GM18507 (cell line): ENCODE results near the gene COL3A1.

Source experiments
- DNase-seq: peaks from one replicate; pipeline ENCODE4 v3.0.0; 2011; ENCODE audit warnings: low read depth; ENCODE audit not compliant: insufficient read length; ENCODE audit errors: extremely low spot score
- FAIRE-seq: peaks from 2 replicates; lab custom pipeline; 2011; peaks lifted over from hg19 to GRCh38; lab: Jason Lieb, UNC

COL3A1 gene

DNA sequence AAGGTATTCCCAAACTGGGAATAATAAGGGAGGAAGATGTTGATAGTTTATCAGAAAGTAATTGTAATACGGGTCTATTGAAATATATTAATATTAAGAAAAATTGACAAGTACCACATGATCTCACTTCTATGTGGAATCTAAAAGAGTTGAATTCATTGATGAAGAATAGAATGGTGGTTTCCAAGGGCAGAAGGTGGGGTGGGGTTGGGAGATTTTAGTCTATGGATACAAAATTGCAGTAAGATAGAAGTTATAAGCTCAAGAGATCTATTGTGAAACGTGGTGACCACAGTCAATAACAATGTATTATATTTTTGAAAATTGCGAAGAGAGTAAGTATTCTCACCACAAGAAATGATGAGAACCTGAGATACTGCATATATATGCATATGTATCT, 38.9 kb downstream of the COL3A1 start:
- DNase-seq (no peak), FAIRE-seq (no peak)

DNA sequence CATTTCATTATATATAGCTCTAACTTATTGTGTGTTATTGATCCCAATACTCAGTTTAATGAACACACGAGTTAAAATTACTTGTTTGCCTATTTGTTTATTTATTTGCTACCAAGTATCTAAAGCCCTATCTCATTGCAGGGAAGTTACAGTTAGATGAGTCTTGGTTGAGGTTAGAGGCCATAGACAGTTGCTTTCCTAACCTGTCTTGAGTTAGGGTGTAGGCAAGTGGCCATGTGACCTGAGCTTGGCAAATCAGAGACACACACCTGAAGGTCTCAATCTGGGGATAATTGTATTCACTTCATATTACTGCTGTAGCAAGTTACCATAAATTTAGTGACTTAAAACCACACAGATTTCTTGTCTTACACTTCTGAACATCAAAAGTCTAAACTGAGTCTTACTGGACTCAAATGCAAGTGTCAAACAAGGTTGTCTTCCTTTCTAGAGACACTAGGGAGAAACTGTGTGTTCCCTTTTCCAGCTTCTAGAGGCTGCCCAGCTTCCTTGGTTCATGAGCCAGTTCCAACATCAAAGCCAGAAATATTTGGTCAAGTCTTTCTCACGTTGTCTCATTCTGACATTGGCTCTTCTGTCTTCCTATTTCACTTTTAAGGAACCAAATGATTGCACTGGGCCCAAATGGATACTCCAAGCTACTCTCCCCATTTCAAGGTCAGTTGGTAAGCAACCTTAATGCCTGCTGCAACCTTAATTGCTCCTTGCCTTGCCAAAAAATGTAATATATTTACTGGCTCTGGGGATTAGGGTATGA, 39.7 kb downstream of the COL3A1 start:
- DNase-seq (no peak), FAIRE-seq (no peak)

DNA sequence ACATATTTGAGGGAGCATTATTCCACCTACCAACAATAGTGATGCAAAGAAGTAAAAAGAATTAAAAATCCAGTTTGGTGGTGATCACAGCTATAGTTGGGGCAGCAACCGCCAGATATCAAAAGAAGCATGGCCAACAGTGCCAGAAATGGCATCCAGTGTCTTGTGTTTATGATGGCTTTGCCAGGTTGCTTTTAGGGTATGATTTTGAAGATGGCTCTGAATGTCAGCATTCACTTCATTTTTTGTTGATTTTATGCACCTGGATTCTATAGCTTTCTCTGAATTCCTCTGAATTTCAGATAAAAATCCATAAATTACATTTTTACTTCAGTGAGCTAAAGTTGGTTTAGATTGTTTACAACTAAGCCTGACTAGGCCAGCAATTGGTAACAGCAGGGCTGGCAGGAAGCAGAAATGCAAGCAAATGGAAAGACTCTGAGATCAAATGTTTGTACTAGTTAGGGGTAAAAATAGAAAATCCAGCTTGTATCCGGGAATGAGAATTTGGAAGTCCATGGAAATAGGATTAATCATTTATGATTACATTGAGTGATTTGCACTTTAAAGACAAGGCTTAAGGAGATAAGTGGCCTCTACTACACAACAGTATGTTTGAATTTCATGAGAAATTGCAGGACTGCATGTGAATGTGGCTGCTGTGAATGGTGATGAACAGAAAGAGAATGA, 40.4 kb downstream of the COL3A1 start:
- FAIRE-seq (no peak), DNase-seq (no peak)

DNA sequence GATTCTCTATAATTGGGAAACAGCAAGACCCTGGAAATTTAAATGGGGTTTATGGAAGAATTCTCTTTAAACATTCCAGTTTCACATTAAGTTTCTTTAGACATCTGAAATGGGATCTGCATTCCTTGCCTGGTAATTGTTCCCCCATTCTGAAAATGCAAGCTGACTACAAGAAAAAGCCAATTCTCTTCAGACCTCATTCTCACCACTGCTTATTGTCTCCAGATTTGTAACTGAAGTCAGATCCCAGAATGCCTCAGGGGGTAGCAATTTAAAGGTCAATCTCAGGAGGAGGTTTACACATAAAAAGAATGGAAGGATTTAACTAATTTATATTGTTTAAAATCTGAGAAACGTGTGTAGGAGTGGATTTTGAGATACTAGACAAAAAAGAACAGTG, 41.2 kb downstream of the COL3A1 start:
- FAIRE-seq (no peak), DNase-seq (no peak)

DNA sequence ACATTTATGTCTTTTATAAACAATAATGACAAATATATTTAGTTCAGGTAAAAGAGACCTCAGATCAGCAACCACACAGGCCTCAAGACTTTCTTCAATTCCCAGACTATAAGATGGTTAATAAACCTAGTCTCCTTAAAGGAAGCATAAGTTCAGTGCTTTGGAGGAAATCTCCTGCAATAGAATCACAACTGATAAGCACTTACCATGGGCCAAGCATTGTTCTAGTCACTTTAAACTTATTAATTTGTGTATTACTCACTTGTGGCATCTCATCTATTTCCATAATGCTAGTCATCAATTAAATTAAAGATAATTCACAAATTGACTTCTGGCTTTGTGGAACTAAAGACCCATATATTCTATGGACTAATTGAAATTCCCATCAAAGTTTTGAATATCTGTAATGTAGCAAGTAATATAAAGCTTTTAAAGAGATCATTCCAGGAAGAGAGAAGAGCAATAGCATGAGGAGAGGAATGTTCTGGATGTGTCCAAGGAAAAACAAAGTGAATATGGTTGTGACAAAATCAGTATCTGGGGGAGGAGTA, 42.2 kb downstream of the COL3A1 start:
- no peak for FAIRE-seq
- DNase-seq, result no peak

DNA sequence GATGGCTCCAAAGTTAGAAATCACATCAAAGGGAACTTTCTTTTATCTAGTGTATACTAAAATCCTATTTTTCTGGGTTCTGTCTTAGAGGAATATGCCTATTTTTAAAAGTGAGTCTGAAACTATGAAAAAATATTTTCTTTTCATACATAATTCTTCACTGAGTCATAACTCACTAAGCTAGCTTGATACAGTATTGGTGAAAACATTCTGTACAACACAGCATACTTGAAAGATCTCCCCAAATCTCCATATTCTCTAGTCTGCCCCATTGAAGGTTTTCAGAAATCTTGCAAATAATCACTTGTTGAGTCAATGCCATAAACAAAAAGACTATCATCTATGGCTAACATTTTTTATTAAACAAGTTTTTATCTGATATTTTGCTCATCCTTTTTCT, 44.5 kb downstream of the COL3A1 start:
- FAIRE-seq (no peak), DNase-seq (no peak)

DNA sequence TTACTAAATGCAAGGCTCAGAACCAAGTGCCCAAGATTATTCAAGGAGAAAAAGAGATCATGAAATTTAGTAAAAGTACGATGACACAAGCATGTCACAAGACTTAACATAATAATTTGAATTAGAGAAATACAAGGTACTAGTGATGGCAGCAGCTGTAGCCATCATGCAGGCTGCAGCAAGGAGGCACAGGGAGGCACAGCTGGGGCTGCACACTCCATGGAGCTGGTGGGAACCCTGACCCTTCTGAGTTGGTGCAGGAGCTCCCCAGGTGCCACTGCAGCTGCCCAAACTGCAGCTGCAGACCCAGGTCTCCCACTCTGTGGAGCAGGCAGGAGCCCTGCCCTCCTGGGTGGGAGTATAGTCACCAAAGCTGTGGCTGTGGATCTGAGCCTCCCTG, 46.0 kb downstream of the COL3A1 start:
- FAIRE-seq (no peak), DNase-seq (no peak)

DNA sequence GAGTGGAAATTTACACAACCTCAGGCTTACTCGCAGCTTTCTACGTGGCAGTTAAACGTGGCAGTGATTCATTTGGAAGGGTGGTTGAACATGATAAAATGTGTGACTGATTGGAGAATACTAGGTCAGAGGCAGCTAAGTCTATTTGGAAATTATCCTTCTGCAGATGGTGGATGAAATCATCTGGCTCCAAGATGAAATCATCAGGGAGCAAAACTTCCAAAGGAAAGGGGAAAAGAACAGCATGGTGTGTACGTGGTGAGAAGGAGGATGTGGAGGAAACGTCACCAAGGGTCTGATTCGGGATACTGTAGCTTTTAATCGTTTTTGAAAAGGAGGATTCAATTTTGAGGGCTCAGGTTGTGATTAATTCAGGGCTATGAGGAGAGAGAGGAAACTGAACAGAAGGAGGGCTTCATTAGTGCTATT, 47.9 kb downstream of the COL3A1 start:
- FAIRE-seq (no peak), DNase-seq (no peak)

DNA sequence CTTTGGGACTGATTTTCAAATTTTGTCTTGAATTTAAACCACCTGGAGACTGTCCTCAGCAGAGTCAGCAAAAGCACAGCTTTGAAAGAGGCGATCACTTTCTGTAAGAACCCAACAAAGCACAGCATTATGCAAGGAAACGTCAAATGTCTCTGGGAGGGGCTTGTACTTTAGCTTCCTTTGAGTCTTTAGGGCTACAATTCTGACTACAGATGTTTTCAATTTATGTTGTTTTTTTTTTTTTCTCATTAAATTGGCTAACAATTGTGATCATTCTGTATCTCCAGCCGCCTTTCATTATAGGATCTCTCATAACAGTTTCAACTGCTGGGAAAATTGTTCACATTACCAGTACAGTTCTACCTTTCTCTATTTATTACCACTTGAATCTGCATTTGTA, 48.3 kb downstream of the COL3A1 start:
- no peak for FAIRE-seq
- DNase-seq, result no peak

DNA sequence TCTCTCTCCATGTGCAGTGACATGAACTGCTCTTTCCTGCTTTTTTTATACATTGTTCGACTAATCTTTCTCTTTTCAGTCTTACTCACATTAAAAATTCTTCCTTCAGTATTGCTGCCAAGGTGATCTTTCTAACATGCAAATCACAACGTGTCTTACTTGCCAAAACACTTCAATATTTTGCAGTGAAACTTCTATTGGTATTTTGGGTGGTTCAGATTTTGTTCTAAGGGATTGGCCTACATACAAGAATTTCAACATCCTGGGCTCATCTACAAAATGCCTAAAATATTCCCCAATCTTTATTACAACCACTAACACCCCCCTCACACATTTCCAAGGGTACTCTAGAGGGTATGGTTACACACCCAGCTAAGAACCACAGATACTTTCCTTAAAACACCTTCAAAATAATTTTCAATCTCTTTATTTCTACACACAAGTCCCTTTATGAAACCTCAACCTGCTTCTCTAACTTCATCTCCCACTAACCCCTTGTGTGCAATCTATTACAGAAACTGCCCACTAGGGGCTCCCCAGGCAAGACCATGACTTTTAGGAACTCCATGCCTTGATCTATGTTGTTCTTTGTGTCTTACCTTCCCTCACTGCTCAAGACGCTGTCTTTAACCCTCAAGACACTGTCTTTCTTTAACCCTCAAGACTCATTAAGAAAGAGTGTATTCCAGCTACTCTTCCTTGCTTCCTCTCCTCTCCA, 50.9 kb downstream of the COL3A1 start:
- FAIRE-seq (no peak), DNase-seq (no peak)

DNA sequence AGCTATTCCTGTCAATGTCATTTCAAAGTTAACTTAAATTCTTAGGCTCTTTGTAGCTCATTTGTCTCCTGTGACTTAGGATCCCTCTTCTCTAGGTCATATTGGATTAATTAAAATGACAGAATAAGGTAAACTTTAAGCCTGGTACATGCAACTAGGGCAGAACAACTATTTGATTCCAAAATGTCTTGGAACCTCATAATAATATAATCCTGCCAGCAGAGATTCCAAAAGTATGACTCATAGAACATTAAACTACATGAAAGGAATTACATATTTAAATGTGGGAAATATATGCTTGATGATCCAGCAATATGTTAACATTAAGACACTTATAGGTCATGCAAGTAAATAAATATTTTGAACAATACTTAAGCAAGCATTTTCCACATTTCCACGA, 63.3 kb downstream of the COL3A1 start:
- no peak for FAIRE-seq
- DNase-seq, result no peak

DNA sequence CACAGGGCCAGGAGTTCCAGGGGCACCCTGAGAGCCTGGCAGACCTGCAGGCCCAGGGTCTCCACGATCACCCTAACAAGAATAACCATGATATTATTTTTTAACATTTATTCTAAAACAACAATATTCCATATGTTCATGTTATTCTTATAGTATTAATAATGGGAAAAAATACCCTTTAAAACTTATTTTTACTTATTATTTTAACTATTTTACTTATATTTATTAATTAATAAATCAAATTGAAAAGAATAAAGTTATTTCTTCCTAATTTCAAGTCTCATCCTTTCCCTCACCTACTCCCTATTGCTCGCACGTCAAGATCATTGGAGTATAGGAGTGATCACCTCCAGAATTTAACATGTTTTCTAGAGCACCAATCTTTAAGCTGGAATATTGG, 71.7 kb downstream of the COL3A1 start:
- no peak for FAIRE-seq
- DNase-seq, result no peak

DNA sequence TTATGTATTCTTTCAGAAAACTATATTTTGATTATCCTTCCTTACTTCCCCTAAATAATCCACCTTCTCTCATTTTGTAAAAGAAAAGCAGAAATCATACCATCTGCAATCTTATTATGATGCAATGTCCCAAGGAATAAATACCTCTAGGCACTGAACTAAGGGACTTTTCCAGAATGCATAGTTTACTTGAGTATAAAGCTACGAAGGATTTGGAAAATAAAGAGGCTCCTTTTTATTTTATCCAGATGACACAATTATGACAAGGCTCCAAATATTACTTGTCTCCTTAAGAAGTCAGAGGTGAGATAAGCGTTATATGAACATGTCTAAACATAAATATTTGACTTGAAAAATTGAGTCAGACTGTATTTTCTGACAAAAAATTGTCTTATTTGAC, 72.1 kb downstream of the COL3A1 start:
- no peak for FAIRE-seq

DNA sequence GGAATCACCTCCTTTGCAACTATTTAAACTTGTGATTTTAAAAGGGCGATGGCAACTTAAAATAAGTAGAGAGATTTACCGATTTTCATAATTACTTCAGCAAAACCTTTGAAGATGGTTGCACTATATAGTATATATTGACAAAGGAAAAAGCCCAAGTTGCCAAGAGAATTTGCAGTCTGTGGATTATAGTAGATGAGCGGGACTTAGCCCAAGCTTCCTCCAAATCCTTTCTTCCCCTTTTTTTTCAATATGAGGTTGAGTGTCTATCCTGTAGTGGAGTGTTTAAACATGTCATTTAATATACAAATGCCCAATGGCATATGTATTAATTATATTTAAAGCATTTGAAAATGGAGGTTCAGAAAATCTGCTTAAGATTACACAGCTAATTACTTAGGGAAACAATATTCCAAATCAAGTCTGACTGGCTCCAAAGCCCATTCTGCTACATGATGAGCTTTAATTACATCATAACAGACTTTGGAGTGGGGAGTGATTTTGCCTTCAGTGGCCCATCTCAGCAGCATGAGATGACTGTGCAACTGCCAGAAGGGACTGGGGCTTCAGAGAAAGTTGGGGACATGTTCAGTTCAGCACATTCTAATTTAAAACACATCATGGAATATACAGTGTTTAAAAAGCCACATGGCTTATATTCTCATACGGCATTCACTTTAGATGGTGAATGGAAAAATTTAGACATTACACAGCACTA, 73.2 kb downstream of the COL3A1 start:
- DNase-seq (no peak), FAIRE-seq (no peak)

More for the DNA sequence above, 72.1 kb downstream of the COL3A1 start:
- no peak for DNase-seq

DNA sequence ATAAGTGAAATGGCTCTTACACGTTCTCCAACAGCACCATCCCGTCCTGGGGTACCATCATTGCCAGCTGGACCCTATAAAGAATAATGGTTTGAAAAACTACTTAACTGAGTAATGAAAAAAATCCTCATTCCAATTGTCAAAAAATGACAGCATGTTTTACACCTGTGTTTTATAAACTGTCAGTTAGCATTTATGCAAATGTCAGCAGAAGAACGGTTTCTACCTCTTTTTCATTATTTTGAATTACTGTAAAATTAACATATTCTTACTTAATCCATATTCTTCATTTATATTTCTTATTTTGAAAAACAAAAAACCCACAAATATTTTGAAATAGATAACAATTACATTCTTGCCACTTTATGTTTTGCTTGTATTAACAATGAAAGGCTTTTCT, 74.0 kb downstream of the COL3A1 start:
- FAIRE-seq (no peak), DNase-seq (no peak)

DNA sequence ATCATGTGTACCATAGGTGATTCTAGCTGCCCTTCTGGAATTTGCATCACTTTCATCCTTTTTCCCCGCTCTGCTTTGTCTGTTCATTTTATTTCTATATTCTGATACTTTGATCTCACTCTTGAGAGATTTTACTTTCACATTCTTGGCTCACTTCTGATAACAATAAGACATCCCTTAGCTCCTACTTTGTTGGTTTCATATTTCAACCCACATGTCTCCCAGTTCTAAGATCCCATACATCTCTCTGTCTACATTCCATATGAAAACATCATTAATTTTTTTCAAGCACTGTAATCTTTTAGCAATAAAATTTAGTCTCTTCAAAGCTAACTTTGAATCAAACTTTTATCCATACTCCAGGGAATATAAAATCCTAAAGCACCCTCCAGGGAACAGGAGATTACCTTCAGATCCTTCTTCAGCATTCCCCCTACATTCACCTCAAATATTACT, 75.6 kb downstream of the COL3A1 start:
- no peak for FAIRE-seq
- no peak for DNase-seq

DNA sequence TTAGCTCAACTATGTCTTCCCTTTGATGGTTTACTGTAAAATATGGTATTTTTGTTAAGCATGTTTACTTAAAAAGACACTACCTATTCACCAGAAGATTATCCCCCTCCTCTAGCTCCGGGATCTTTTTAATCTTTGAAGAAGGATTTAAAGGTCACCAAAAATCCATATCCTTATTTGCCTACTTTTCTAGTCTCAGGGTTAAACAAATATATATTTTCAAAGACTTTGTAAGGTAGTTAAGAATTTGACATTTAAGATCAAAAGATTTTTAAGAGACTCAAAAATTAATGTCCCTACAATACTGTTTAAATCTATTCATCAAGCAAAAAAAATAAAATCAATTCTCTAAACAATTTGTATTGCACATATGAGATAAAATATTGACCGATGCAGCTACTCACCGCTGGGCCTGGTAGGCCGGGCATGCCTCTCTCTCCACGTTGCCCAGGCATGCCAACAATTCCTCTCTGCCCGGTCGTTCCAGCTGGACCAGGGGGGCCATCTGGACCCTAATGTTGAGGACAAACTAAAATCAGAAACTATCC, 76.1 kb downstream of the COL3A1 start:
- no peak for FAIRE-seq
- no peak for DNase-seq

DNA sequence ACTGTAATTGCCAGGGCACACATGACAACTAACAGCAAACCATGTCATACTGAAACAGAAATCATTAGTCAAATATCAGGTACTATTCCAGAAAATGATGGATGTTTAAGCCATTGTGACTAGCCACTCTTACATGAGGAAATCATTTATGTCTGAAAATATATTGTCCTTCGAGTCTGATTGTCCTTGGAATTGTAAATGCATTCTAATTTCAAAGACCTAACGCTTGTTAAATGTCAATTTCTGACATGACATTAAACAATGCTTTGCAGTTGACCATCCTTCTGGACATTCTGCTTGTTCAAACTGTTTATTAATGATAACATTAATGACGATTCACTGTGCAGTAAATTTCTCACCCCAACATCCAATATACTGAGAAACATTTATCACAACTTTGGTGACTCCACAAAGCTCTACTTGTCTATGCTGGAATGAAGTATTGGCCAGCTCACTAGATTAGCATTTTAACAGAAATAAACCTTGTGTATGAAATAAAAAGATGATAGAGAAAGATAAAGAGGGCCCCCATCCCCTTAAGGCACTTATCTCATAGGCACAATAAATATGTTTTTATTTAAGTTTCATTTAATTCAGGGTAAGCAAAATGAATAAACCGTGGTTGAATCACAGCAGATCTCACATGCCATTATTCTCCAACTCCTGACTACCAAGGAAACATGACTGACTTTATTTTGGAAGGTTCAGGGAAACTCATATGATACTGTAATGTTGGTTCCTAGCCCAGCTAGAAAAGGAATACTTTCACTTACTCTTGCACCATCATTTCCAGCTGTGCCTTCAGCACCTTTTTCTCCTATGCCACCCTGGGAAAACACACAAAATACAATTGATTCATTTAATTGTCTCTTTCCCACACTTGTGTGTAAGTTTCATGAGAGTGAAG, 82.3 kb downstream of the COL3A1 start:
- DNase-seq, result no peak

More for the DNA sequence above, 82.3 kb downstream of the COL3A1 start:
- no peak for FAIRE-seq
